Sigmoid colon (tissue), 7 donors: ENCODE data around the gene NRP1. TPM values are rescaled to one million over a fixed set of nuclear protein-coding genes. Genes with fewer than 3 reads are reported as not detected.

ENCODE experiments used
- DNase-seq: peaks from one replicate; pipeline ENCODE4 v3.0.0-alpha.2; 2019
- H3K27ac ChIP-seq, 4 donors: fragments of 200-600 bp; sonication (generic); one replicate each; pipeline ENCODE4 v1.5.1; 2016 to 2019; ENCODE audit warnings: mild to moderate bottlenecking in 1 of 4
- H3K27me3 ChIP-seq, 3 donors: fragments of 200-600 bp; sonication (generic); one replicate each; pipeline ENCODE4 v1.5.1; 2019; ENCODE audit warnings: mild to moderate bottlenecking in 1 of 3
- H3K36me3 ChIP-seq, 4 donors: fragments of 200-600 bp; sonication (generic); one replicate each; pipeline ENCODE4 v1.5.1; 2016 to 2019
- H3K4me1 ChIP-seq, 4 donors: fragments of 200-600 bp; sonication (generic); one replicate each; pipeline ENCODE4 v1.5.1; 2017 to 2019
- H3K4me3 ChIP-seq, 4 donors: fragments of 200-600 bp; sonication (generic); one replicate each; pipeline ENCODE4 v1.5.1; 2017 to 2019; ENCODE audit warnings: mild to moderate bottlenecking in 2 of 4, moderate library complexity in 1 of 4
- H3K9me3 ChIP-seq, 4 donors: fragments of 200-600 bp in 3 of 4; sonication (generic) in 3 of 4; one replicate each; pipeline versions ENCODE4 v1.5.1 to v1.6.1; 2013 to 2019
- CTCF ChIP-seq, 4 experiments: fragments of 450-650 bp in 3 of 4; fragments of 200-600 bp in 1 of 4; IDR thresholded peaks; one replicate each; pipeline ENCODE4 v1.5.1; 2016 to 2019; ENCODE audit warnings: antibody characterized with exemption in 4 of 4, mild to moderate bottlenecking in 3 of 4, moderate library complexity in 2 of 4
- EP300 ChIP-seq, 4 donors: sonication (generic); formaldehyde crosslinking; IDR thresholded peaks; one replicate each; pipeline ENCODE4 v1.6.1; 2017; ENCODE audit warnings: antibody characterized with exemption in 4 of 4
- POLR2A ChIP-seq, 2 donors: fragments of 450-650 bp; IDR thresholded peaks; one replicate each; pipeline ENCODE4 v1.6.1; 2016; ENCODE audit warnings: antibody characterized with exemption in 2 of 2, mild to moderate bottlenecking in 2 of 2, moderate library complexity in 2 of 2
- POLR2AphosphoS5 ChIP-seq, 4 donors: sonication (generic); formaldehyde crosslinking; IDR thresholded peaks; one replicate each; pipeline ENCODE4 v1.6.1; 2017; ENCODE audit warnings: antibody characterized with exemption in 4 of 4
- WGBS, 2 donors: extraction: QIAGEN DNeasy Blood & Tissue Kit; methylation state at CpG; one replicate each; pipeline ENCODE4 v1.1.7; 2013; 5-methylcytosine and 5-hydroxymethylcytosine counted together
- intact Hi-C: fragments of 100-400 bp; cut with DNase I; formaldehyde crosslinking; loops from one replicate; pipeline ENCODE4 v1.15.1; 2023
- polyA plus RNA-seq, 3 donors: library from polyadenylated mRNA; stranded (reverse); fragments of 200-250 nt; gene quantifications; one replicate each; pipeline ENCODE4 v1.2.3, GENCODE V29; 2013
- total RNA-seq, 4 donors: library from RNA; depleted of rRNA; stranded (reverse); fragments of >200 nt; gene quantifications; one replicate each; pipeline ENCODE4 v1.1.0, GENCODE V29; 2016
- donor health status: healthy with polysubstance abuse.
- donor health status: Bipolar disorder and iron deficiency.
- donor health status: healthy.

Gene NRP1
- total and polyA plus RNA-seq, 7 donors: 3.6 to 52.4 (median 44.1) TPM

GRCh38 chr10:33381451-33382215, 47.2 kb upstream of the NRP1 start:
- Histone ChIP-seq H3K27me3 (no peaks in the 10 kb centered on the region), H3K36me3 (no peaks in the 10 kb centered on the region), H3K4me3 (no peak overlapping the region), H3K9me3 (no peaks in the 10 kb centered on the region), H3K27ac (no peak overlapping the region), H3K4me1 (peaks cover 0 to 7% (median 2%) of the 10 kb centered on the region in 4 donors)
- DNase-seq: no peak
- WGBS, 2 donors: 63 to 72% methylated on average over 12 of the region's 12 CpGs
- intact Hi-C loops: no loop called here
- TF ChIP-seq EP300 (IDR thresholded peaks at IDR 0.05) (no peak), POLR2AphosphoS5 (IDR thresholded peaks at IDR 0.05) (no peak), CTCF (IDR thresholded peaks at IDR 0.05) (no peak), POLR2A (IDR thresholded peaks at IDR 0.05) (no peak)

GRCh38 chr10:33377658-33378025, 43.2 kb upstream of the NRP1 start:
- intact Hi-C loops: no loop called here
- no peak overlapping the region for H3K27ac ChIP-seq
- 83 to 96% methylated on average over 4 of the region's 4 CpGs for WGBS, 2 donors

GRCh38 chr10:33376976-33377657, 42.6 kb upstream of the NRP1 start:
- H3K4me3 ChIP-seq: no peak overlapping the region
- H3K27me3 ChIP-seq: no peaks in the 10 kb centered on the region
- no peaks in the 10 kb centered on the region for H3K9me3 ChIP-seq
- no peak overlapping the region for H3K27ac ChIP-seq
- 75 to 88% methylated on average over 4 of the region's 4 CpGs for WGBS, 2 donors
- peaks cover 0 to 3% (median 0%) of the 10 kb centered on the region in 4 donors for H3K4me1 ChIP-seq
- DNase-seq: no peak
- intact Hi-C loops: no loop called here
- TF ChIP-seq POLR2AphosphoS5 (IDR thresholded peaks at IDR 0.05) (no peak), CTCF (IDR thresholded peaks at IDR 0.05) (no peak), POLR2A (IDR thresholded peaks at IDR 0.05) (no peak), EP300 (IDR thresholded peaks at IDR 0.05) (no peak)
- no peaks in the 10 kb centered on the region for H3K36me3 ChIP-seq

More at GRCh38 chr10:33377658-33378025, 43.2 kb upstream of the NRP1 start:
- no peaks in the 10 kb centered on the region for H3K27me3 ChIP-seq
- H3K36me3 ChIP-seq: no peaks in the 10 kb centered on the region
- DNase-seq: no peak
- no peak overlapping the region for H3K4me3 ChIP-seq
- H3K9me3 ChIP-seq: no peaks in the 10 kb centered on the region
- TF ChIP-seq CTCF (IDR thresholded peaks at IDR 0.05) (no peak), POLR2AphosphoS5 (IDR thresholded peaks at IDR 0.05) (no peak), POLR2A (IDR thresholded peaks at IDR 0.05) (no peak), EP300 (IDR thresholded peaks at IDR 0.05) (no peak)
- H3K4me1 ChIP-seq: peaks cover 0 to 3% (median 0%) of the 10 kb centered on the region in 4 donors

- H3K27me3 ChIP-seq: no peaks in the 10 kb centered on the region
- no peaks in the 10 kb centered on the region for H3K9me3 ChIP-seq
- TF ChIP-seq POLR2A (IDR thresholded peaks at IDR 0.05) (no peak), CTCF (IDR thresholded peaks at IDR 0.05) (no peak), EP300 (IDR thresholded peaks at IDR 0.05) (no peak), POLR2AphosphoS5 (IDR thresholded peaks at IDR 0.05) (no peak)
- no peaks in the 10 kb centered on the region for H3K36me3 ChIP-seq
- H3K4me3 ChIP-seq: no peak overlapping the region
- 87 to 92% methylated on average over 2 of the region's 2 CpGs for WGBS, 2 donors
- DNase-seq: no peak
- H3K27ac ChIP-seq: no peak overlapping the region
- intact Hi-C loops: no loop called here
- H3K4me1 ChIP-seq: no peaks in the 10 kb centered on the region
Observed at GRCh38 chr10:33376476-33376875, 42.0 kb upstream of the NRP1 start.
